DOHH2 (cell line): ENCODE measurements around the gene PDZRN3.

Source experiments
- H3F3A ChIP-seq: fragments of 200-600 bp; sonication (generic), shearing (Covaris generic); 2 replicates; pipeline ENCODE4 v1.6.0; 2016; ENCODE audit warnings: antibody characterized with exemption, mild to moderate bottlenecking; ENCODE audit not compliant: control insufficient read depth, insufficient read depth
- H3K27ac ChIP-seq: fragments of 200-600 bp; sonication (generic); 2 replicates; pipeline ENCODE4 v1.5.1; 2014; ENCODE audit warnings: low read depth, mild to moderate bottlenecking, low read length, moderate library complexity
- H3K27me3 ChIP-seq: fragments of 200-600 bp; sonication (generic); 2 replicates; pipeline ENCODE4 v1.6.1; 2014; ENCODE audit warnings: mild to moderate bottlenecking, low read length, mixed read lengths; ENCODE audit not compliant: control insufficient read depth
- H3K36me3 ChIP-seq: fragments of 200-600 bp; sonication (generic); 2 replicates; pipeline ENCODE4 v1.6.1; 2014; ENCODE audit warnings: mild to moderate bottlenecking, low read length, moderate library complexity, mixed read lengths; ENCODE audit not compliant: control insufficient read depth
- H3K4me1 ChIP-seq: fragments of 200-600 bp; sonication (generic); 2 replicates; pipeline ENCODE4 v1.6.1; 2014; ENCODE audit warnings: mild to moderate bottlenecking, low read length, mixed read lengths; ENCODE audit not compliant: control insufficient read depth
- H3K4me2 ChIP-seq: fragments of 200-600 bp; sonication (generic); 2 replicates; pipeline ENCODE4 v1.6.0; 2014; ENCODE audit warnings: mild to moderate bottlenecking, low read length, moderate library complexity
- H3K4me3 ChIP-seq: fragments of 200-600 bp; sonication (generic); 2 replicates; pipeline ENCODE4 v1.5.1; 2014; ENCODE audit warnings: mild to moderate bottlenecking, low read length, mixed read lengths
- H3K79me2 ChIP-seq: fragments of 200-600 bp; sonication (generic); 2 replicates; pipeline ENCODE4 v1.6.1; 2014; ENCODE audit warnings: mild to moderate bottlenecking, low read length, mixed read lengths; ENCODE audit not compliant: control insufficient read depth
- H3K9me2 ChIP-seq: fragments of 200-600 bp; sonication (generic); replicated peaks from 2 replicates; pipeline ENCODE4 v1.6.1; 2014; ENCODE audit warnings: mild to moderate bottlenecking, low read length, mixed read lengths; ENCODE audit not compliant: control insufficient read depth
- H3K9me3 ChIP-seq: fragments of 200-600 bp; sonication (generic); 2 replicates; pipeline ENCODE4 v1.6.1; 2014; ENCODE audit warnings: antibody characterized with exemption, low read length, mixed read lengths; ENCODE audit not compliant: control insufficient read depth, insufficient read depth
- H4K20me1 ChIP-seq: fragments of 200-600 bp; sonication (generic); 2 replicates; pipeline ENCODE4 v1.6.0; 2014; ENCODE audit warnings: low read depth, mild to moderate bottlenecking, antibody characterized with exemption, low read length, moderate library complexity; ENCODE audit not compliant: control insufficient read depth, insufficient read depth
- EZH2phosphoT487 ChIP-seq: fragments of 200-600 bp; sonication (generic); IDR thresholded peaks from 2 replicates; pipeline ENCODE4 v1.6.1; 2017; ENCODE audit warnings: borderline replicate concordance, mild to moderate bottlenecking, antibody characterized with exemption, low read length, moderate library complexity, mixed read lengths
- TF ChIP-seq, protein P1 (sequence below): fragments of 200-600 bp; sonication (generic); IDR thresholded peaks from one replicate; pipeline ENCODE4 v1.5.1; 2014; ENCODE audit warnings: antibody characterized with exemption, mild to moderate bottlenecking, low read depth, low read length; ENCODE audit not compliant: poor library complexity, severe bottlenecking

Gene PDZRN3

DNA sequence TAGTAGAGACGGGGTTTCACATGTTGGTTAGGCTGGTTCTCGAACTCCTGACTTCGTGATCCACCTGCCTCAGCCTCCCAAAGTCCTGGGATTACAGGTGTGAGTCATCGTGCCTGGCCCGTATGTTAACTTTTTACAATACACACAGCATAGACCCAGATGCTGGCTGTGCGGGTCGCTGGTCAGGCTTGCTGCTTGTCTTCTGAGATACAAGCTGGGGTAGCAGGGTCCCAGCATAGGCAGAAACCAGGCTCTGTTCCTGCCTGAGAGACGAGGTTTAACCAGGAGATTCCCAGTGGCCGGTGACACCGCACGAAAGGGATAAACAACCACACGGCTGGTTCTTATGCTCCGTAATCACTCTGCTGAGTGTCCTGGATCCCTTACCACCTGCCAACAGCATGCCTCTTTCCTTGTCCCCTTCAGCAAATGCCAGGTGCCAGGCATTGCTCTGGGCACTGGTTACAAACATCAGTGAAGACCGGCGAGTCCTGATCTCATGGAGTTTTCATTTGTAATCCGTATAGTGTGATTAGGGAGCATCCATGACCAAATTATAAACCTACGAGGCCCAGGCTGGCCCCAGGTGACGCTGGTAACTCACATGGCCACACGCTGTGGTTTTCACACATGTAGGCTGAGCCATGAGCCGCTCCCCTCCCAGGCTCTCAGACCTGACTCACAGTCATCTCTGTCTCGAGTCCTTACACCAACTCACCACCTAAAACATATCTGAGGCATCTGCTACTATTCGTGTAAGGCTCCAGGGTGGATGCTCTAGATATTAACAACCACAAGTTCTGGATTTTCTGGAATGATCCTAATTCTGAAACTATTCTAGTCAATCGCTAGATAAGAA lies 125.7 kb downstream of the PDZRN3 start:
- no peaks in the 10 kb centered on the region for H3K79me2 ChIP-seq
- no peaks in the 10 kb centered on the region for H3F3A ChIP-seq
- H3K4me1 ChIP-seq = no peaks in the 10 kb centered on the region
- H3K27ac ChIP-seq = no peak overlapping the region
- H3K9me3 ChIP-seq = no peaks in the 10 kb centered on the region
- no peaks in the 10 kb centered on the region for H4K20me1 ChIP-seq
- H3K4me3 ChIP-seq = no peak overlapping the region
- H3K9me2 ChIP-seq = no peaks in the 10 kb centered on the region
- no peak for TF ChIP-seq EZH2phosphoT487
- TF ChIP-seq, protein P1, sequence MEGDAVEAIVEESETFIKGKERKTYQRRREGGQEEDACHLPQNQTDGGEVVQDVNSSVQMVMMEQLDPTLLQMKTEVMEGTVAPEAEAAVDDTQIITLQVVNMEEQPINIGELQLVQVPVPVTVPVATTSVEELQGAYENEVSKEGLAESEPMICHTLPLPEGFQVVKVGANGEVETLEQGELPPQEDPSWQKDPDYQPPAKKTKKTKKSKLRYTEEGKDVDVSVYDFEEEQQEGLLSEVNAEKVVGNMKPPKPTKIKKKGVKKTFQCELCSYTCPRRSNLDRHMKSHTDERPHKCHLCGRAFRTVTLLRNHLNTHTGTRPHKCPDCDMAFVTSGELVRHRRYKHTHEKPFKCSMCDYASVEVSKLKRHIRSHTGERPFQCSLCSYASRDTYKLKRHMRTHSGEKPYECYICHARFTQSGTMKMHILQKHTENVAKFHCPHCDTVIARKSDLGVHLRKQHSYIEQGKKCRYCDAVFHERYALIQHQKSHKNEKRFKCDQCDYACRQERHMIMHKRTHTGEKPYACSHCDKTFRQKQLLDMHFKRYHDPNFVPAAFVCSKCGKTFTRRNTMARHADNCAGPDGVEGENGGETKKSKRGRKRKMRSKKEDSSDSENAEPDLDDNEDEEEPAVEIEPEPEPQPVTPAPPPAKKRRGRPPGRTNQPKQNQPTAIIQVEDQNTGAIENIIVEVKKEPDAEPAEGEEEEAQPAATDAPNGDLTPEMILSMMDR = no peak
- H3K27me3 ChIP-seq = no peaks in the 10 kb centered on the region
- no peak overlapping the region for H3K4me2 ChIP-seq
- no peaks in the 10 kb centered on the region for H3K36me3 ChIP-seq

DNA sequence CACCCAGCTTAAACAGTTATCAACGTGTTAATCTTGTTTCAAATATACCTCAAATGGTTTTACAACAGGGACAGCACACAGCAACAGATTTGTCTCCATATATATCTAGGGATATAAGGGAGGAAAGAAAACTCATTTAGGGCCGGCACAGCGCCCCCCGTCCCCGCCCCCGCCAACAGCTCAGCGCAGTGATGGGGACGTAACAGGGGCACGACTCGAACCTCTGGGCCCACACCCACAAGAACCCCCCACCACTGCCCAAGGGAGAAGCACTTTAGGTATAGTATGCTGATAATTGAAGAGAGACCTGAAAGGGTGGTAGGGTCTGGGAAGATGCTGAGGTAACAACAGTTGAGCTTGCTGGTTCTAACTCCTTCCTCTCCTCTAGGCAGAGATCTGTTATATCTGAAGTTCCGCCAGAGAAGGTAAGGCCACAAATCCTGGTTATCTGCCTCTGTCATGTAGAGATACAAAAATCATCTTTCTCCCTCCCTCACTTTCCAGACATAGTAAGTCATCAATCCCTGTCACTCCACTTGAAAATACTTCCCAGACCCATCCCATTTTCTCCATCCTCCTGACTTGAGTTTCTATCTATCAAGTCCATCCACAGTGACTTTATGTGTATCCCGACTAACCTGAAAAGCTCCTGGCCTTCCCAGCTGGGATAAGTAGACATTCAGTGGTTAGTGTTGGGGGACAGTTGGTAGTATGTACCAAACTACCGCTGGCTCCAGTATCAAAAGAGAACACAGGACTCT lies 126.9 kb downstream of the PDZRN3 start:
- Histone ChIP-seq H3K9me3 (no peaks in the 10 kb centered on the region), H3K4me2 (no peak overlapping the region), H3K79me2 (no peaks in the 10 kb centered on the region), H3K27me3 (no peaks in the 10 kb centered on the region), H4K20me1 (no peaks in the 10 kb centered on the region), H3K36me3 (no peaks in the 10 kb centered on the region), H3K4me1 (no peaks in the 10 kb centered on the region), H3K27ac (no peak overlapping the region), H3F3A (no peaks in the 10 kb centered on the region), H3K9me2 (no peaks in the 10 kb centered on the region), H3K4me3 (no peak overlapping the region)
- TF ChIP-seq EZH2phosphoT487 = no peak
- TF ChIP-seq, protein P1 = no peak

DNA sequence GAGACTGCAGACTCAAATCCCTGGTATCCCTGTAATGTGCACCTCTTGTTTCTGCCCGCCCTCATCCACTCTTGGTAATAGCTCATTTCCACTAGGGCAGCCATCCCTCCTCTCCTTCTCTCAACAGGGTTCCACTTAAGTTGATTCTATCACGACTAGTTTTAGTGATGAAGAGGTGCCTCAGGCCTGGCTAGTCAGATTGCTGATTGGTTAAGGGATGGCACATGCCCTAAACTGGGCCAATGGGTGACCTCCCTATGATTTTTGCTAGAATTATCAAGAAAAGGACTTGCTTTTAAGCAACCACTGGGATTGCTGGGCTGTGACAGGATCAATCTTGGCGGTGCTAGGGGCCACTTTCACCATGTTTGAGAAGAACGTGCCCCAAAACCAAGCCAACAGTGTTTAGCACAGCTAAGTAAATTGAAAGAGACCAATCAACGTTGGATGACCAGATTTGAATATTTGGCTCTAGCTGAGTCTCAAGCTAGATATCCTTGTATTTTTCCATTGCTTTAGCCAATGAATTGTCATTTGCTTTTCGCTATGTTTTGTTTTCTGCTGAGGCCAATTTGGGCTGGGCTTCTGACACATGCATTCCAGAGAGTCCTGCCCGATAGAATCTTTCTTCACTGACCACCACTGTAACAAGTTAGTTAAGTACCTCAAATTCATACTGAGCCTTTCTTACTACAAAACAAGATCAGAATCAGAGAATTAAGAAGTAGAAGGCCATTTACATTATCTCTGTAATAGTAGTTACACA lies 131.0 kb downstream of the PDZRN3 start:
- Histone ChIP-seq H3K9me3 (no peaks in the 10 kb centered on the region), H4K20me1 (no peaks in the 10 kb centered on the region), H3K4me1 (no peaks in the 10 kb centered on the region), H3K9me2 (no peaks in the 10 kb centered on the region), H3K27ac (no peak overlapping the region), H3K4me3 (no peak overlapping the region), H3K36me3 (no peaks in the 10 kb centered on the region), H3K79me2 (no peaks in the 10 kb centered on the region), H3K4me2 (no peak overlapping the region), H3K27me3 (no peaks in the 10 kb centered on the region), H3F3A (no peaks in the 10 kb centered on the region)
- TF ChIP-seq, protein P1 = no peak
- no peak for TF ChIP-seq EZH2phosphoT487
